RWPE1 (cell line): ENCODE results near the gene PCBP3.

Source experiments
- CTCF ChIA-PET: fragments of 350-600 bp; sonication (Branson Sonifier 250); formaldehyde crosslinking; extraction: SDS; loops from one replicate; lab custom pipeline; 2021; lab: Yijun Ruan, JAX
- POLR2A ChIA-PET: fragments of 400-600 bp; formaldehyde crosslinking; extraction: SDS; loops from one replicate; lab custom pipeline; 2020; ENCODE audit warnings: antibody characterized with exemption; ENCODE audit not compliant: low non-redundant PET; lab: Yijun Ruan, JAX
- DNase-seq: peaks from one replicate; pipeline ENCODE4 v3.0.0; 2012; ENCODE audit warnings: low spot score
- H3K27ac ChIP-seq: fragments of 450-650 bp; 2 replicates; pipeline ENCODE4 v1.5.1; 2017
- TF ChIP-seq, protein P1 (sequence below): fragments of 450-650 bp; conservative IDR thresholded peaks from 2 replicates; pipeline ENCODE4 v1.5.1; 2017; ENCODE audit warnings: low read depth, mild to moderate bottlenecking

The PCBP3 gene

DNA sequence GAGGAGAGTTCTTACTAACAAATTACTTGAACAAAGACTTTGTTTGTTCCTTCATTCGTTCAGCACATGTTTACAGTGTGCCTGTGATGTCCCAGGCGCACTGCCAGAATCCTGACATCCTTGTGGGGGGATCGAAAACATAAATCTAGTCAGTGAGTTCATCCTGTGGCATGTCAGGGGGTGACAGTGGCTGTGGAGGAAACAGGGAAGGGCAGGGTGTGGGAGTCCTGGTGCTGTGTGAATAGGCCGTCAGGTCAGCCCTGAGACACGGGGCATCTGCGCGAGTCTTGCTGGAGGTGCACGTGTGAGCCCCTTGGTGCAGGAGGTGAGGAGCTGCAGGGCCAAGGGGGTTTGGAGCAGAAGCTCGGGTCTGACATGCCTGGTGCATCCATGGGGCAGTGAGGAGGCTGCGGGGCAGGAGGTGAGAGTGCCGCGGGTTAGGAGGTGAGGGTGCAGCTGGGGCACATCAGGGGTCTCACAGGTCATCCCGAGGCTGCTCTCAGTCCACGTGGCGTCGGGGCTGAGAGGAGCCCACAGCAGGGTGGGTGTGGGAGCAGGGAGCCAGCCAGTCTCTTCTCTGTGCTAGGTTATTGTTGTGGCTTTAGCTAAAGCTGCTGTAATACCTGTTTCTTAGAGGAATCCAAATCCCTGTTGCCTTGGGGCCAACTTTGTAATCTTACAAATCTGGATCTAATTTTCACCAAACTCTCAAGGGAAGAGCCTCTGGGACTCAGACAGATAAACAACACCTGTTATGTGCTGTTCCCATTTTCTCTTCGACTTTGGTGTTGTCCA is 93.4 kb downstream of the PCBP3 start:
- TF ChIP-seq, protein P1, sequence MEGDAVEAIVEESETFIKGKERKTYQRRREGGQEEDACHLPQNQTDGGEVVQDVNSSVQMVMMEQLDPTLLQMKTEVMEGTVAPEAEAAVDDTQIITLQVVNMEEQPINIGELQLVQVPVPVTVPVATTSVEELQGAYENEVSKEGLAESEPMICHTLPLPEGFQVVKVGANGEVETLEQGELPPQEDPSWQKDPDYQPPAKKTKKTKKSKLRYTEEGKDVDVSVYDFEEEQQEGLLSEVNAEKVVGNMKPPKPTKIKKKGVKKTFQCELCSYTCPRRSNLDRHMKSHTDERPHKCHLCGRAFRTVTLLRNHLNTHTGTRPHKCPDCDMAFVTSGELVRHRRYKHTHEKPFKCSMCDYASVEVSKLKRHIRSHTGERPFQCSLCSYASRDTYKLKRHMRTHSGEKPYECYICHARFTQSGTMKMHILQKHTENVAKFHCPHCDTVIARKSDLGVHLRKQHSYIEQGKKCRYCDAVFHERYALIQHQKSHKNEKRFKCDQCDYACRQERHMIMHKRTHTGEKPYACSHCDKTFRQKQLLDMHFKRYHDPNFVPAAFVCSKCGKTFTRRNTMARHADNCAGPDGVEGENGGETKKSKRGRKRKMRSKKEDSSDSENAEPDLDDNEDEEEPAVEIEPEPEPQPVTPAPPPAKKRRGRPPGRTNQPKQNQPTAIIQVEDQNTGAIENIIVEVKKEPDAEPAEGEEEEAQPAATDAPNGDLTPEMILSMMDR, result no peak
- no peak for DNase-seq
- H3K27ac ChIP-seq, result no peak overlapping the region
- POLR2A ChIA-PET, result no interaction called here
- CTCF ChIA-PET, result interaction anchor here (0.5 kb wide), 1 partner anchor 167 kb away, joined by 3 read pairs; no protein-coding TSS in a partner anchor

DNA sequence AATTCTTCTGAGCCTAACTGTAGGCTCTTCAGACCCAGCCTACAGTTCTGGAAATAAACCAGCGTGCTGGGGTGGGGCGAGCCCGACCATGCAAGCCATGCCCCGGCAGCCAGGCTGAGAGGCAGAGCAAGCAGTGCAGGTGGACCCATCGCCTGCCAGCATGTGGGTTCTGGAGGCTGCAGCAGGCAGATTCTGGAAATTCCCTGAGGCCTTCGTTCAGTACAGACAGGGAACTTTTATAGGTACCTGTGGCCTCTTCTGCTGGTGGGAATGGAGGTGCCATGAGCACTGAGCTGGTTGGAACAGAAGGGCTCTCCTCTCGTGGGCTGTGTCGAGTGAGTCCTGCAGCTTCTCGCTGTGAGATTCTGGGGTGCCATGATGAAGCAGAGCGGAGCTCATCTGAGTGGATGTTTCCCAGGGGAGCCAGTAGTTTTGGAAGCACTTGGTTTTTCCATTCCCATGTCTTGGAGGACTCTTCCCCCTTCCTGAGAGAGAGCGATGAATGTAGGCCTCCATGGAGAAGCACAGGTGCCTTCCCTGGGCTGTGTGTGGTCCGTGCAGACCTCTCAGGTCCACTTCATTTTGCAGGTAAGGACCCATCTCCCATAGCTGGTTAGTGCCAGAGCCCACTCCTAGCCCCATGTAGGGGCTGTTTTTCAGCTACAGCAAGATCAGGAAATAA is 94.1 kb downstream of the PCBP3 start:
- ChIA-PET CTCF (no interaction called here), POLR2A (no interaction called here)
- no peak for DNase-seq
- H3K27ac ChIP-seq, result no peak overlapping the region
- TF ChIP-seq, protein P1, result no peak

DNA sequence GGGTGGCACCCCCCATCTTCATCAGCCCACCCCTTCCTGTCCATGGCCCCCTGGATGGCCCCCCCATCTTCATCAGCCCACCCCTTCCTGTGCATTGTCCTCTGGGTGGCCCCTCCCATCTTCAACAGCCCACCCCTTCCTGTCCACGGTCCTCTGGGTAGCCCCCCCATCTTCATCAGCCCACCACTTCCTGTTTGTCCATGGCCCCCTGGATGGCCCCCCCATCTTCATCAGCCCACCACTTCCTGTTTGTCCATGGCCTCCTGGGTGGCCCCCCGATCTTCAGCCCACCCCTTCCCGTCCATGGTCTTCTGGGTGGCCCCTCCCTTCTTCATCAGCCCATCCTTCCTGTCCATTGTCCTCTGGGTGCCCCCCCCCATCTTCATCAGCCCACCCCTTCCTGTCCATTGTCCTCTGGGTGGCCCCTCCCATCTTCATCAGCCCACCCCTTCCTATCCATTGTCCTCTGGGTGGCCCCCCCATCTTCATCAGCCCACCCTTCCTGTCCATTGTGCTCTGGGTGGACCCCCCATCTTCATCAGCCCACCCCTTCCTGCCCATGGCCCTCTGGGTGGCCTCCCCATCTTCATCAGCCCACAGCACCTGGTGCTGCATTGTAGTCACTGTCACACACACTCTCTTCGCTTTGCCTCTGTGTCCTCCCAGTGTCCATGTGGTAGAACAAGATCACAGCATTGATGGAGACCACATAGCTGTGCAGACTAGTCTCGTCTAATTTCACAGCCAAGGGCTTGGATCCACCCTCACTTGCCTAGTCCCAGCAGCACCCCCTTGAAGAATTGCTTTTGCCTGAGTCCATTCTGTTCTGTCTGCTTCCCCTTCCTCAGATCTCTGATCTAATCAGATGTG is 95.9 kb downstream of the PCBP3 start:
- DNase-seq, result no peak
- TF ChIP-seq, protein P1, result no peak
- H3K27ac ChIP-seq, result no peak overlapping the region
- ChIA-PET POLR2A (no interaction called here), CTCF (interaction anchor here (0.6 kb wide), 1 partner anchor 82 kb away, joined by 3 read pairs; no protein-coding TSS in a partner anchor)

DNA sequence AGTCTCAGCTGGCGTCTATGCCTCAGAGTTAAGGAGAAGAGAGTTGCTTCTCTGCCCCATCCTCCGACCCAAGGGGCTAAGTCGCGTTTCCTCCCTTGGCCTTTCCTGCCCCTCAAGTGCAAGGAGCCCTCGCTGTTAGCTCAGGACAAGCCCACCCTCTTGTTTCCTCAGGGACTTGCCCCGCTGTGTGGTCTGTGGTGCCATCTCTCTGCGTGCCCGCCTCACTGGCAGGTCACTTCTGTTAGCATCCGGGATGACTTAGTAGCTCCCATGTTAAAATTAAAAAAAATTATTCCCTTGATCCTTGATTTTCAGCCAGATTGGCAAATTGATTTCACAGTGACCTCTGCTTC is 96.5 kb downstream of the PCBP3 start:
- H3K27ac ChIP-seq, result no peak overlapping the region
- POLR2A ChIA-PET, result no interaction called here
- TF ChIP-seq, protein P1, result no peak
- CTCF ChIA-PET, result interaction anchor here (0.6 kb wide), 1 partner anchor 81 kb away, joined by 3 read pairs; no protein-coding TSS in a partner anchor
- DNase-seq, result no peak

- TF ChIP-seq, protein P1, result no peak
- DNase-seq, result no peak
- no peak overlapping the region for H3K27ac ChIP-seq
- ChIA-PET CTCF (interaction anchor here (0.6 to 0.8 kb wide), 2 partner anchors 80 to 1140 kb away, joined by 3 to 4 read pairs; no protein-coding TSS in a partner anchor), POLR2A (no interaction called here)
Observed at GRCh38 chr21:45740491-45741357, 97.2 kb downstream of the PCBP3 start.
